ES-I3 (cell line): ENCODE data around the gene ARHGAP15.

Experiments
- H3K36me3 ChIP-seq: 2 replicates; pipeline ENCODE4 v1.6.1; 2013; ENCODE audit warnings: mild to moderate bottlenecking, low read length, control low read depth, moderate library complexity; ENCODE audit not compliant: insufficient read depth
- H3K4me1 ChIP-seq: 2 replicates; pipeline ENCODE4 v1.6.1; 2013; ENCODE audit warnings: mild to moderate bottlenecking, control low read depth, low read length; ENCODE audit not compliant: insufficient read depth
- H3K9ac ChIP-seq: 2 replicates; pipeline ENCODE4 v1.6.1; 2013; ENCODE audit warnings: low read depth, mild to moderate bottlenecking, low read length, moderate library complexity
- H3K9me3 ChIP-seq: 2 replicates; pipeline ENCODE4 v1.6.1; 2013; ENCODE audit warnings: mild to moderate bottlenecking, low read length, moderate library complexity; ENCODE audit not compliant: control insufficient read depth, insufficient read depth

ARHGAP15 gene

DNA sequence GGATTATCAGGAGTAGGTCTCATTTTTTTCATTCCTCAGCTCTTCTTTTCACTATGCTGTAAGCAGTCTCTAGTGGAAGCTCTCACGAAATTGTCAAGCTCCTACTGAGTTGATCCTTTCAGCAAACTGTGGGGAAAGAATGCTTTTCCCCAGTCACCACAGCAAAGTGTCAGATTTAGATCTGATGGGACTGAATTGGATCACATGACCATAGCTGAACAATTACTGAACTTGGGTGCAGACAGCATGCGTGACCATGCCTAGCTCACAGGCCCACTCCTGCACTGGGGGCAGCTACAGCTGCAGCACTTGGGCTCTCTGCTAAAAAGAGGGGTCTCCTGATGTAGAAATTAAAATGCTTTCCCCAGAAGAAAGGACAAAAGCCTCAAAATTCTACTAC lies 3.1 kb downstream of the ARHGAP15 start:
- no peaks in the 10 kb centered on the region for H3K36me3 ChIP-seq
- H3K4me1 ChIP-seq = no peaks in the 10 kb centered on the region
- H3K9me3 ChIP-seq = no peaks in the 10 kb centered on the region
- H3K9ac ChIP-seq = no peak overlapping the region

GRCh38 chr2:143133783-143134182 lies 4.6 kb downstream of the ARHGAP15 start:
- H3K9ac ChIP-seq = no peak overlapping the region
- H3K4me1 ChIP-seq = no peaks in the 10 kb centered on the region
- no peaks in the 10 kb centered on the region for H3K36me3 ChIP-seq
- H3K9me3 ChIP-seq = no peaks in the 10 kb centered on the region

DNA sequence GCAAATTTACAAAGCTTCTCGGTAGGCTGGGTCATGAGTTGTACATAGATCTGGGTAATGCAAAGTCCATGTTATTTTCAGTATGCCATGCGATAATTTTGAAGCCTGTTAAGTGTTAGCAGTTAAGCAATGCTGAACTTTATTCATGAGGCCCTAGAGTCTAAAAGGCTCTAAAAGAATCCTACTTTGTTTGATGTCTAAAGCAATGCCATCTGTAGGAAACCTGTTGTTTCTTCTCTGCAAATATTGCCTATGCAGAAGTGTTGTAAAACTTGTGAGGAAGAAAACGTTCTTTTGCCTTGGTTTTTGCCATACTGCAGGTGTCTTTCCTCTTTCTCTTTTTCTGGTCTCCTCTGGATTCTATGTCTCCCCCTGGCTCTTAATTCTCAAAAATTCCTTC lies 9.1 kb downstream of the ARHGAP15 start:
- Histone ChIP-seq H3K36me3 (no peaks in the 10 kb centered on the region), H3K9me3 (no peaks in the 10 kb centered on the region), H3K4me1 (no peaks in the 10 kb centered on the region), H3K9ac (no peak overlapping the region)

- no peaks in the 10 kb centered on the region for H3K4me1 ChIP-seq
- H3K9me3 ChIP-seq = no peaks in the 10 kb centered on the region
- H3K9ac ChIP-seq = no peak overlapping the region
- H3K36me3 ChIP-seq = no peaks in the 10 kb centered on the region
Observed at GRCh38 chr2:143139835-143140393, 10.7 kb downstream of the ARHGAP15 start.

- no peaks in the 10 kb centered on the region; the same call in 1 of the 2 replicates for H3K36me3 ChIP-seq
- no peak overlapping the region for H3K9ac ChIP-seq
- no peaks in the 10 kb centered on the region for H3K4me1 ChIP-seq
- H3K9me3 ChIP-seq = no peaks in the 10 kb centered on the region
Observed at GRCh38 chr2:143140864-143141661, 11.8 kb downstream of the ARHGAP15 start.

GRCh38 chr2:143142598-143142997 lies 13.4 kb downstream of the ARHGAP15 start:
- H3K36me3 ChIP-seq = no peaks in the 10 kb centered on the region; the same call in 1 of the 2 replicates
- H3K9ac ChIP-seq = no peak overlapping the region
- H3K9me3 ChIP-seq = no peaks in the 10 kb centered on the region
- H3K4me1 ChIP-seq = no peaks in the 10 kb centered on the region

DNA sequence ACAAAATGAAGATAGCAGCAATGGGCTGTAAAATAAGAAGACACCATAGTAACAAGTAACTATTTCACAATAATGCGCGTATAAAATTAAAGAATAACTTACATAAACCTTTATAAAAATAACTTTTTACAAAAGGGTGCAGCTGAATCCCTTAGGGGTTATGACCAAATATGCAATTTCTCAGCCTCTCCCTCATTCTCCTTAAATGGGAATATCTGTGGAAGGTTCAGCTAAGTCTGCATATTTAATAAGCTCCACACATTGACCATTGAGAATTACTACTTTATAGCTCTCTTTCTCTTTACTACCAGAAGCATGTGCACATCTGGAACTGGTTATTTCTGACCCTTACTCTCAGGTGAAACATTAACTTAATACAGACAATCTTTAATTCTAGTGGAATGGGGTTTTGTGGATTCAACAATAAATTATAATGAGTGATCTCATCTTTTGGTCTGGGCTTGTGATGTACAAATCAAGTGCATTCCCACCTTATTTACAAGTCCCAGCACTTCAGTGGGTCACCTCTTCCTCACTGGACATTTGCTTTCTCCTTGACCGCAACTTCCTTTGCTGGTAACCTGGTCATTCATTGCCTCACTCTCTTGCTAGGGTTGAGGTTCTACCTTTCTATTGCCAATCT lies 15.7 kb downstream of the ARHGAP15 start:
- H3K9me3 ChIP-seq = no peaks in the 10 kb centered on the region
- H3K4me1 ChIP-seq = no peaks in the 10 kb centered on the region
- H3K9ac ChIP-seq = no peak overlapping the region
- no peaks in the 10 kb centered on the region; the same call in 1 of the 2 replicates for H3K36me3 ChIP-seq

GRCh38 chr2:143146366-143146765 lies 17.1 kb downstream of the ARHGAP15 start:
- Histone ChIP-seq H3K36me3 (no peaks in the 10 kb centered on the region; the same call in 1 of the 2 replicates), H3K4me1 (no peaks in the 10 kb centered on the region), H3K9ac (no peak overlapping the region), H3K9me3 (no peaks in the 10 kb centered on the region)

GRCh38 chr2:143146815-143147530 lies 17.8 kb downstream of the ARHGAP15 start:
- no peaks in the 10 kb centered on the region for H3K9me3 ChIP-seq
- H3K9ac ChIP-seq = no peak overlapping the region
- no peaks in the 10 kb centered on the region for H3K4me1 ChIP-seq
- no peaks in the 10 kb centered on the region; the same call in 1 of the 2 replicates for H3K36me3 ChIP-seq

GRCh38 chr2:143148011-143148410 lies 18.8 kb downstream of the ARHGAP15 start:
- H3K4me1 ChIP-seq = no peaks in the 10 kb centered on the region
- no peak overlapping the region for H3K9ac ChIP-seq
- no peaks in the 10 kb centered on the region for H3K9me3 ChIP-seq
- no peaks in the 10 kb centered on the region; the same call in 1 of the 2 replicates for H3K36me3 ChIP-seq

DNA sequence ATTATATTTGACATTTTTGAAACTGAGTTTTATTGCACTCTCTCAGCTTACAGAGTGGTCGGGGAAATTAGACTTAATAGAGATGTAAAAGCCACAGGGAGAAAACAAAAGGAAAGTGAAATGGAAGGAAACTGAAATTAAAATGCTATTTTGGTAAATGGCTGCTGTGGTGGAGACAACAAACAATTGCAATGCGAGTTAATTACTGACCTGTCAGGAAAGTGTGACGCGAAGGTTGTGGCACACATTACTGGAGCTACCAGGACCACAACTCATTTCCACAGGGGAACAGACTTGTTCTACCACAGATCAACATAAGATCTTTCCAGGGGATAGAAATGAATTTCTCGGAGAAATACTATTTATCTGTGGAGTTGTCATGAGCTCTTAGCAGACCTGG lies 19.5 kb downstream of the ARHGAP15 start:
- H3K4me1 ChIP-seq = no peaks in the 10 kb centered on the region
- H3K36me3 ChIP-seq = no peaks in the 10 kb centered on the region; the same call in 1 of the 2 replicates
- H3K9ac ChIP-seq = no peak overlapping the region
- H3K9me3 ChIP-seq = no peaks in the 10 kb centered on the region

GRCh38 chr2:143150287-143150686 lies 21.1 kb downstream of the ARHGAP15 start:
- no peaks in the 10 kb centered on the region for H3K9me3 ChIP-seq
- H3K36me3 ChIP-seq = no peaks in the 10 kb centered on the region; the same call in 1 of the 2 replicates
- no peaks in the 10 kb centered on the region for H3K4me1 ChIP-seq
- H3K9ac ChIP-seq = no peak overlapping the region

DNA sequence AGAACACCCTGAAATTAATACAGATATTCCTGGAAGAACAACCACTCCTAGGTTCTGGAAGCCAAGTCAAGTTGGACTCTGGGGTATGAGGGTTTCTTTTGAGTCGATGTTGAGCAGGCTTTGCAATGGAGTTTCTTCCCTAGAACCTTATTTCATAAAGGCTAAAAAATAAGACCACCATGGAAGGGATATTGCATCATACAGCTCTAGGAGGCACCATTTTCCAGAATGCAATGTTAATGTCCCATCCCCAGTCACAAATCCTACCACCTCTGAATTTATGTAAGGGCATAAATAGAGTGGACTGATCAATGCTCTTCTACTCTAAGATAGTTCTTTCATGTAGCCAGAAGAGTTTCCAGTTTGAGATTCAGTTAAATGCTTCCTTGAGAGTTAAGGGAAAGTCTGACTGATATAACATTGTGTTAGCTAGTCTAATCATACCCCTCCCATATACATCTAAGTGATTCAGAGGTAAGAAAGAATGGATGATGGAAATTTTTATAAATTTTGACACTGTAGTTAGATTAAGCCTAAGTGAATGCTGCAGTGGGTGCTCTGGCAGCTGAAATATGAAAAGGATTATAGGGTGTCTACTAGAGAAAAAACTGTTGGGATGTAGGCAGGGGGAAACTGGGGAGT lies 22.0 kb downstream of the ARHGAP15 start:
- Histone ChIP-seq H3K9me3 (no peaks in the 10 kb centered on the region), H3K9ac (no peak overlapping the region), H3K4me1 (no peaks in the 10 kb centered on the region), H3K36me3 (no peaks in the 10 kb centered on the region)

GRCh38 chr2:143152219-143152618 lies 23.0 kb downstream of the ARHGAP15 start:
- Histone ChIP-seq H3K9me3 (no peaks in the 10 kb centered on the region), H3K4me1 (no peaks in the 10 kb centered on the region), H3K9ac (no peak overlapping the region), H3K36me3 (no peaks in the 10 kb centered on the region)
